Memory B cell (primary cell): ENCODE measurements around the gene FNDC11.
"Not testable (repeated sequence)": the region's sequence is repeated elsewhere in the genome, so short reads cannot be mapped to it uniquely, and the experiment has no call there.

Experiments
- ATAC-seq: fragments of 150-1000 bp; cut with Tn5 transposase; 2 replicates; pipeline ENCODE4 v1.10.0; 2021; ENCODE audit warnings: low read depth, mild to moderate bottlenecking, moderate library complexity
- DNase-seq, 2 donors: peaks; one replicate each; pipeline ENCODE4 v3.0.0; 2022; ENCODE audit warnings: low spot score in 2 of 2
- H3K27ac Mint-ChIP-seq: one replicate; pipeline ENCODE4 v1.8.0; 2022; ENCODE audit warnings: mild to moderate bottlenecking, moderate library complexity, mixed read lengths
- H3K27me3 Mint-ChIP-seq: one replicate; pipeline ENCODE4 v1.8.0; 2022; ENCODE audit warnings: mixed read lengths
- H3K36me3 Mint-ChIP-seq: one replicate; pipeline ENCODE4 v1.8.0; 2022; ENCODE audit warnings: mild to moderate bottlenecking, mixed read lengths
- H3K4me1 Mint-ChIP-seq: one replicate; pipeline ENCODE4 v1.8.0; 2022; ENCODE audit warnings: mixed read lengths
- H3K4me3 Mint-ChIP-seq: one replicate; pipeline ENCODE4 v1.8.0; 2022; ENCODE audit warnings: mild to moderate bottlenecking, moderate library complexity, mixed read lengths
- H3K9me3 Mint-ChIP-seq: one replicate; pipeline ENCODE4 v1.8.0; 2022; ENCODE audit warnings: mixed read lengths

The FNDC11 gene

GRCh38 chr20:63559485-63560332 is 5.8 kb downstream of the FNDC11 start:
- peak overlapping the region; percentile 56 for H3K27ac Mint-ChIP-seq
- H3K27me3 Mint-ChIP-seq, result not testable (repeated sequence)

GRCh38 chr20:63560333-63560805 is 6.4 kb downstream of the FNDC11 start:
- no peak for ATAC-seq
- peaks cover 2% of the 10 kb centered on the region for H3K9me3 Mint-ChIP-seq
- H3K27me3 Mint-ChIP-seq, result no peaks in the 10 kb centered on the region
- peak overlapping the region; percentile 56 for H3K27ac Mint-ChIP-seq
- no peak for DNase-seq
- H3K4me1 Mint-ChIP-seq, result peaks cover 6% of the 10 kb centered on the region
- H3K36me3 Mint-ChIP-seq, result peaks cover 6% of the 10 kb centered on the region
- no peak overlapping the region for H3K4me3 Mint-ChIP-seq

More at GRCh38 chr20:63559485-63560332, 5.8 kb downstream of the FNDC11 start:
- not testable (repeated sequence) for H3K9me3 Mint-ChIP-seq, ATAC-seq, H3K36me3 Mint-ChIP-seq, DNase-seq, H3K4me3 Mint-ChIP-seq, H3K4me1 Mint-ChIP-seq

- Mint-ChIP-seq H3K27ac (no peak overlapping the region), H3K4me3 (no peak overlapping the region), H3K36me3 (peaks cover 9% of the 10 kb centered on the region), H3K4me1 (peaks cover 6% of the 10 kb centered on the region), H3K27me3 (no peaks in the 10 kb centered on the region), H3K9me3 (peaks cover 2% of the 10 kb centered on the region)
- ATAC-seq, result no peak
- DNase-seq, result no peak
These were observed 7.1 kb downstream of the FNDC11 start for GRCh38 chr20:63560856-63561609.

- Mint-ChIP-seq H3K27ac (no peak overlapping the region), H3K9me3 (peaks cover 2% of the 10 kb centered on the region), H3K4me1 (peaks cover 6% of the 10 kb centered on the region), H3K27me3 (no peaks in the 10 kb centered on the region), H3K36me3 (peaks cover 9% of the 10 kb centered on the region), H3K4me3 (no peak overlapping the region)
- DNase-seq (no peak), ATAC-seq (no peak)
These were observed 7.9 kb downstream of the FNDC11 start for GRCh38 chr20:63561624-63562396.

- Mint-ChIP-seq H3K9me3 (peaks cover 2% of the 10 kb centered on the region), H3K4me3 (no peak overlapping the region), H3K27me3 (no peaks in the 10 kb centered on the region), H3K36me3 (peaks cover 9% of the 10 kb centered on the region), H3K4me1 (peaks cover 10% of the 10 kb centered on the region), H3K27ac (no peak overlapping the region)
- no peak for DNase-seq
- ATAC-seq, result peak; percentile 59
These were observed 8.7 kb downstream of the FNDC11 start for GRCh38 chr20:63562461-63563224.

- Mint-ChIP-seq H3K9me3 (peaks cover 2% of the 10 kb centered on the region), H3K4me1 (peaks cover 16% of the 10 kb centered on the region), H3K36me3 (peaks cover 9% of the 10 kb centered on the region), H3K27ac (no peak overlapping the region), H3K27me3 (no peaks in the 10 kb centered on the region), H3K4me3 (no peak overlapping the region)
- no peak for ATAC-seq
- no peak for DNase-seq
These were observed 9.4 kb downstream of the FNDC11 start for GRCh38 chr20:63563225-63563935.

GRCh38 chr20:63564036-63564810 is 10.3 kb downstream of the FNDC11 start:
- Mint-ChIP-seq H3K27ac (no peak overlapping the region), H3K4me1 (peaks cover 19% of the 10 kb centered on the region), H3K27me3 (no peaks in the 10 kb centered on the region), H3K36me3 (peaks cover 7% of the 10 kb centered on the region), H3K9me3 (no peaks in the 10 kb centered on the region), H3K4me3 (no peak overlapping the region)
- no peak for DNase-seq
- no peak for ATAC-seq

GRCh38 chr20:63565021-63565698 is 11.2 kb downstream of the FNDC11 start:
- Mint-ChIP-seq H3K36me3 (peaks cover 6% of the 10 kb centered on the region), H3K27me3 (no peaks in the 10 kb centered on the region), H3K4me1 (peaks cover 19% of the 10 kb centered on the region), H3K9me3 (no peaks in the 10 kb centered on the region), H3K4me3 (no peak overlapping the region), H3K27ac (no peak overlapping the region)
- ATAC-seq, result no peak
- no peak for DNase-seq

- Mint-ChIP-seq H3K27me3 (no peaks in the 10 kb centered on the region), H3K4me1 (peaks cover 19% of the 10 kb centered on the region), H3K4me3 (no peak overlapping the region), H3K36me3 (peaks cover 3% of the 10 kb centered on the region), H3K9me3 (no peaks in the 10 kb centered on the region), H3K27ac (no peak overlapping the region)
- no peak for DNase-seq
- no peak for ATAC-seq
These were observed 11.9 kb downstream of the FNDC11 start for GRCh38 chr20:63565699-63566335.

GRCh38 chr20:63566395-63567135 is 12.6 kb downstream of the FNDC11 start:
- Mint-ChIP-seq H3K27ac (no peak overlapping the region), H3K27me3 (no peaks in the 10 kb centered on the region), H3K36me3 (peaks cover 3% of the 10 kb centered on the region), H3K9me3 (no peaks in the 10 kb centered on the region), H3K4me3 (peak overlapping the region; percentile 84), H3K4me1 (peaks cover 19% of the 10 kb centered on the region)
- ATAC-seq (no peak), DNase-seq (no peak)

- Mint-ChIP-seq H3K27me3 (no peaks in the 10 kb centered on the region), H3K9me3 (no peaks in the 10 kb centered on the region), H3K36me3 (peaks cover 3% of the 10 kb centered on the region), H3K4me3 (peak overlapping the region; percentile 84), H3K27ac (no peak overlapping the region), H3K4me1 (peaks cover 19% of the 10 kb centered on the region)
- DNase-seq (no peak), ATAC-seq (peak; percentile 7)
These were observed 13.1 kb downstream of the FNDC11 start for GRCh38 chr20:63567136-63567385.
